Progenitor cell of endocrine pancreas (in vitro differentiated cells): ENCODE results near the gene LAMP1. TPM values are rescaled to one million over a fixed set of nuclear protein-coding genes. Genes with fewer than 3 reads are reported as not detected.
"Not testable (repeated sequence)": the region's sequence is repeated elsewhere in the genome, so short reads cannot be mapped to it uniquely, and the experiment has no call there.

Experiments
- DNase-seq: peaks from one replicate; pipeline ENCODE4 v3.0.0; 2021; ENCODE audit warnings: low spot score; ENCODE audit not compliant: unreplicated experiment
- H3K27ac Mint-ChIP-seq: 2 replicates; pipeline ENCODE4 v1.8.0; 2021; ENCODE audit warnings: mild to moderate bottlenecking, moderate library complexity, mixed read lengths
- H3K27me3 Mint-ChIP-seq: 2 replicates; pipeline ENCODE4 v1.8.0; 2021; ENCODE audit warnings: mixed read lengths
- H3K36me3 Mint-ChIP-seq: 2 replicates; pipeline ENCODE4 v1.8.0; 2022; ENCODE audit warnings: mixed read lengths; ENCODE audit not compliant: insufficient read depth
- H3K4me1 Mint-ChIP-seq: 2 replicates; pipeline ENCODE4 v1.8.0; 2021; ENCODE audit warnings: low read depth, mixed read lengths
- H3K4me3 Mint-ChIP-seq: 2 replicates; pipeline ENCODE4 v1.8.0; 2021; ENCODE audit warnings: low read depth, mild to moderate bottlenecking, moderate library complexity, mixed read lengths
- H3K9me3 Mint-ChIP-seq: 2 replicates; pipeline ENCODE4 v1.8.0; 2021; ENCODE audit warnings: low read depth, mixed read lengths
- CTCF ChIP-seq: fragments of 200-600 bp; sonication (generic); IDR thresholded peaks from one replicate; pipeline ENCODE4 v1.5.0; 2021; ENCODE audit warnings: antibody characterized with exemption, mild to moderate bottlenecking; ENCODE audit not compliant: unreplicated experiment
- total RNA-seq: library from RNA; stranded (reverse); gene quantifications from 2 replicates; pipeline ENCODE4 v1.2.1, GENCODE V29; 2021

The LAMP1 gene
- total RNA-seq, 1 donor from 2014 or later, result 107 TPM

DNA sequence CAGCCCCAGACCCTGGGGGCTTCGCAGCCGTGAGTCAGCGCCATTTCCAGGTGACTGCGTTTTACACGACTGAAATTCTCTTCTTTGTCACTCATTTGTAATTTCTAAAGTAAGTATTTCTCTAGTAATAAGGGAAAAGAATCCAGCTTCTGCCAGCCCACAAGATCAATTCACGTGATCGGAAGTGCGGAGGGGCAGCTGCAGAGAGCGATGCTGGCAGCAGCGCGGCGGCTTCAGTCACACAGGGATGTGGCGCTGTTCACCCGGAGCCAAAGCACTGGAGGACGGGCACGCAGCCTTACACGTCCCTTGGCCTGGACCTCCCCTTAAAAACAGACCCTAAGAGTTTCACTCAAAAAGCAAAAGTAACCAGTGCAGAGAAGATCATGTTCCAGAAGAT is 48.4 kb downstream of the LAMP1 start:
- Mint-ChIP-seq H3K4me1 (no peaks in the 10 kb centered on the region), H3K9me3 (peaks cover 4% of the 10 kb centered on the region), H3K4me3 (no peak overlapping the region), H3K36me3 (peaks cover 41% of the 10 kb centered on the region), H3K27ac (peak overlapping the region; percentile 80), H3K27me3 (no peaks in the 10 kb centered on the region)
- TF ChIP-seq CTCF, result no peak
- no peak for DNase-seq

- DNase-seq, result not testable (repeated sequence)
- H3K36me3 Mint-ChIP-seq, result peaks cover 37% of the 10 kb centered on the region
Measured at GRCh38 chr13:113347736-113348225, 50.7 kb downstream of the LAMP1 start.

GRCh38 chr13:113348591-113348990 is 51.6 kb downstream of the LAMP1 start:
- peaks cover 4% of the 10 kb centered on the region for H3K9me3 Mint-ChIP-seq
- no peak overlapping the region for H3K27ac Mint-ChIP-seq
- H3K4me1 Mint-ChIP-seq, result no peaks in the 10 kb centered on the region
- no peaks in the 10 kb centered on the region for H3K27me3 Mint-ChIP-seq
- H3K36me3 Mint-ChIP-seq, result peaks cover 34% of the 10 kb centered on the region
- no peak overlapping the region for H3K4me3 Mint-ChIP-seq
- no peak for TF ChIP-seq CTCF
- no peak for DNase-seq

More at GRCh38 chr13:113347736-113348225, 50.7 kb downstream of the LAMP1 start:
- not testable (repeated sequence) for H3K4me3 Mint-ChIP-seq, H3K9me3 Mint-ChIP-seq, H3K27ac Mint-ChIP-seq, H3K4me1 Mint-ChIP-seq, H3K27me3 Mint-ChIP-seq

DNA sequence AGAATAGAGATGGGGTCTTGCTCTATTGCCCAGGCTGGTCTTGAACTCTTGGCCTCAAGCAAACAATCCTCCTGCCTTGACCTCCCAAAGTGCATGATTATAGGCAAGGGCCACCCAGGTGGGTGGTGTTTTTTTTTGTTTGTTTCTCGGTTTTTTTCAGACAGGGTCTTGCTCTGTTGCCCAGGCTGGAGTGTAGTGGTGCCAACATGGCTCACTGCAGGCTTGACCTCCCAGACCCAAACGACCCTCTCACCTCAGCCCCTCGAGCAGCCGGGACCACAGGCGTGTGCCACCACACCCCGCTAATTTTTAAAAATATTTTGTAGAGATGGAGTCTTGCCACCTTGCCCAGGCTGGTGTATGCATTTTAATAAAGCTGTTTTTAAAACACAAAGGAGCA is 52.0 kb downstream of the LAMP1 start:
- Mint-ChIP-seq H3K9me3 (peaks cover 4% of the 10 kb centered on the region), H3K36me3 (peaks cover 34% of the 10 kb centered on the region), H3K27me3 (no peaks in the 10 kb centered on the region), H3K4me3 (no peak overlapping the region), H3K27ac (no peak overlapping the region), H3K4me1 (no peaks in the 10 kb centered on the region)
- DNase-seq, result no peak
- no peak for TF ChIP-seq CTCF

DNA sequence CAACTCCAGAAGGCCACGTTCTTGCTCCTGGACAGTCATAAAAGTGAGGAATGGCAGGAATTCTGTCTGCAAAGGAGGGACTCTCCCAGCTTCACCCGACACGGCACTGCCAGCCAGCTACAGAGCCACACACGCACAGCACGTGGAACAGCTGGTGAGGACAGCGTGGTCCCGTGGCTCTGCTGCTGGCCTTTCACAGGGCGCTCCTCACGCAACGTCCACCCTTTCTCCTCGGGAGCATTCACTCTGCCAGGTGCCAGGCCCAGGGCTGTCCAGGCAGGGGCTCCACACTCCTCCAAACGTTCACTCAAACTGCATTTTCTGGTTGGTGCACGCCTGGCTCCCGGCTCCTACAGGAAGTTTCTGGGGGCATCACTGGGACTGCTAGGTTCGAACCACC is 52.5 kb downstream of the LAMP1 start:
- H3K9me3 Mint-ChIP-seq, result peaks cover 4% of the 10 kb centered on the region
- H3K4me1 Mint-ChIP-seq, result no peaks in the 10 kb centered on the region
- H3K27ac Mint-ChIP-seq, result no peak overlapping the region
- no peak for DNase-seq
- peaks cover 35% of the 10 kb centered on the region for H3K36me3 Mint-ChIP-seq
- no peak for TF ChIP-seq CTCF
- no peak overlapping the region for H3K4me3 Mint-ChIP-seq
- H3K27me3 Mint-ChIP-seq, result no peaks in the 10 kb centered on the region
